Pons (tissue), 1 donor: ENCODE data around the gene FUBP3.

ENCODE experiments used
- DNase-seq: peaks from one replicate; pipeline ENCODE4 v3.0.0-alpha.2; 2016; ENCODE audit warnings: low spot score

Gene FUBP3

DNA sequence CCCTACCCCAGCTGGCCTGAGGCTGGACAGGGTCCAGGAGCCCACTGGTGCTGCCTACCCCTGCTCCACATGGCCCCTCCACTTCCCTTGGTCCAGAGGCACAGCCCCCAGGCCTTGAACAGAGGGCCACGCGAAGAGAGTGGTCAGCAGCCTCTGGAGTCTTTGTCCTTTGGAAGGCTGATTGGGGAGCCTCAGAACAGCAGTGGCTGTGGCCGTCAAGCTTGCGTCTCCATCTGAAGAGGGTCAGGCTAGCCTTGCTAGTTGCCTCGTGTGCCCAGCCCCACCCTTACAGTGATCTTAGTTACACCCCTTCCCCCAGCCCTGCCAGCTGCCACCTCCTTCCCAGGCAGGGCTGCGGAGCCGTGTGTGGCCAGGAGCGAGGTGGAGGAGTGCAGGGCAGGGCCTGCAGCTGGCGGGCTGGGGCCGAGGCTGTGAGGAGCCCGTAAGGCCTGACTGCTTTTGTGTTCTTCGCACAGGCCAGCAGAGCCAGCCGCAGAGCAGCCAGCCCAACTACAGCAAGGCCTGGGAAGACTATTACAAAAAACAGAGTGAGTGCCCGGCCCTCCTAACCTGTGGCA is 54.9 kb downstream of the FUBP3 start:
- DNase-seq, result no peak

DNA sequence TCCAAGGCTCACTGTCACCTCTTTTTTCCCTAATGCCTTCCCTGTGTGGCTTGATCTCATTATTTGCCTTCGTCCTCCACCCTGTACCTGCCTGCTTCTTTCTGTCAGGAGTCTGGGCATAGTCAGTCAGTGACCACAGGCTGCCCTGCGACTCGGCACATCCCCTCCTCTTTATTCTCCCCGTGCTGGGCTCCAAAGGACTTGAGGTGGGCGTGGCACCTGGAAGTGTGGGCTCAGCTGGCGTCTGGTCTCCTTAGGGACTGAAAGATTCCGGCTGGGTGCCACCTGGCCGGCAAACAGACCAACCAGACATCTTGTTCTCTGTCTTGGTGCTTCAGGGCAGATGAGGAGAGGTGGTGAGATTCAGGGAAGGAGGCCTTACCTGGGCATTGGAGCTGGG is 55.4 kb downstream of the FUBP3 start:
- no peak for DNase-seq

- DNase-seq, result no peak
Measured at GRCh38 chr9:130635306-130635705, 55.9 kb downstream of the FUBP3 start.

GRCh38 chr9:130635721-130636647 is 56.6 kb downstream of the FUBP3 start:
- no peak for DNase-seq

GRCh38 chr9:130636648-130637020 is 57.3 kb downstream of the FUBP3 start:
- DNase-seq, result no peak

DNA sequence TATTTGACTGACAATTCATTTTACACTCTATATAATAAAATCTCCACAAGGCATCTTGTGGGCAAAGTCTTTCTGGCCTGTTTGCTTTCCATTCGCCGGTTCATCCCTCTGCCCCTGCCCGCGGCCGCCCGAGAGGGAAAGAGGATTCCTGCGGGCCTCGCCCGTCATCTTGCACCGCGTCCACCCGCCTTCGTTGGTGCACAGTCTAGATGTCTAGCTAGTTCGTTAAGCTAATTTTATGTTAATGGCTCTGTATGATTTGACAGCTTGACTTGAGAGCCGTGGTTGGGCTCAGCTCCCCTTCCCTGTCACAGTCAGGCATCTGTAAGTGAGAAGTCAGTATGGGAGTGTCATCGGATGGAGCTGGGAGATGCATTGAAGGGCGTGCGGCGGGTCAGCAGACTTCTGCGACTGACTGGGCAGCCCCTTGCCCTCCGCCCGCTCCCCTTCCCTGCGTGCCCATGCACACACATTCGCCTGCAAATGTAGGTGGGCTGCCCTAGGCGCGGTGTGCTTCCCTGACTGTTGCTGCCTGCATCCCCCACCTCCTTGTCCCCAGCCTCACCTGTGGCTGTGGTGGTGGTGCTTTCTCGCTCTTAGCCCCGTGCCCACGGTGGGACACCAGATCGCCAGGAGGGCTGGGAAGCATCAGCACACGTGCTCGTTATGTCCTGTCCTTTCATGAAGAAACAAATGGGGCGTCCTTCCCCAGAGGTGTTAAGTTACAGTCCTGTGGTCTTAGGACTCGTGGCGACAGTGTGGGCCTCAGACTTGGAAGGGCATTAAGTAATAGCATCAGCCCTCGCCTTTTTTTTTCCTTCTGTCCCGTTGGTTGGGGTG is 59.1 kb downstream of the FUBP3 start:
- no peak for DNase-seq

DNA sequence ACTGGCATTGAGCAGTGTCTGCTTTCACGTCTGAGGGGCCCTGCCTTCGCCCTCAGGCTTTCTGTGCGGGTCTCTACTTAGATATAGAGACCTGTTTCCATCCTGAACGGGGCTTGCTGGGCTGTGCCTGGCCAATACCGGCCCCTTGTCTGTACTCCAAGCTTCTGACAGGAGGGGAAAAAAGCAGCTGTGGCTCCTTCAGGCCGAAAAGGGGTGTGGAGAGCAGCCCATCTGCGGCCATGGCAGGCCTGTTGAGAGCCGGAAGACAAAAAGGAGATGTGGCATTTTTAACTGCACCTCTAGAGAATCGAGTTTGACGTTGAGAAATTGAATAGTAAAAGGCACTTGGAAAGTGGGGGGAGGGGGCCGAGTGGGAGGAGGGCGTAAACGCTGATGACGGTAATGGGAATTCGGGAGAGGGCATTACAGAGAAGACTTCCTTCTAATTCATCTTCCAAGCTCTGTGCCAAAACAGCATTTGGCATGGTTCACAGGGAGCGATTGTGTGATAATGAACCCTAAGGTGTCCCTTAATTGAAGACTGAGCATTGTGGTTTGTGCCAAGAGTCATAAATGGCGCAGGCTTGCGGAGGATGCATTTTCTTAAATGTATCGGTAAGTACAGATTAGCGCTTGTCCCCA is 59.9 kb downstream of the FUBP3 start:
- DNase-seq, result no peak

- DNase-seq, result no peak
Measured at GRCh38 chr9:130639866-130640555, 60.6 kb downstream of the FUBP3 start.

GRCh38 chr9:130640681-130641080 is 61.3 kb downstream of the FUBP3 start:
- DNase-seq, result no peak

DNA sequence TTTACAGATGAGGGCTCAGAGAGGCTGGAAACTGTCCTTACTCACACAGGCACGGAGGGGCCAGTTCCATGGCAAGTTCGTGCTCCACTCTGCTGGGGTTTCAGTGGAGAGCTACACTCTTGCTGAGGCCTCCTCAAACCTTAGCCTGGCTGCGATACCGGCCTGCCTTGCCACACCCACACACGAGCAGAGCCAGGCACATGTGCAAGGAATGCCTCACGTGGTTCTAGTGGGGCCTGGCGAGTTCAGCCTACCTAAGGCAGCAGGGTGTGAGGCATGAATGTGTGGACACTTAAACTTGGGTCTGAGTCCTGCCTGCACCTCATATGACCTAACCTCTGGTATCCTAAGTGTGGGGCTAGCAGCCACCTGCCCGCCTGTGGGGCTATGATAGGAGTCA is 63.5 kb downstream of the FUBP3 start:
- no peak for DNase-seq

GRCh38 chr9:130651221-130651620 is 71.8 kb downstream of the FUBP3 start:
- DNase-seq, result no peak

- no peak for DNase-seq
Measured at GRCh38 chr9:130651752-130652151, 72.4 kb downstream of the FUBP3 start.

GRCh38 chr9:130654879-130655278 is 75.5 kb downstream of the FUBP3 start:
- DNase-seq, result no peak

DNA sequence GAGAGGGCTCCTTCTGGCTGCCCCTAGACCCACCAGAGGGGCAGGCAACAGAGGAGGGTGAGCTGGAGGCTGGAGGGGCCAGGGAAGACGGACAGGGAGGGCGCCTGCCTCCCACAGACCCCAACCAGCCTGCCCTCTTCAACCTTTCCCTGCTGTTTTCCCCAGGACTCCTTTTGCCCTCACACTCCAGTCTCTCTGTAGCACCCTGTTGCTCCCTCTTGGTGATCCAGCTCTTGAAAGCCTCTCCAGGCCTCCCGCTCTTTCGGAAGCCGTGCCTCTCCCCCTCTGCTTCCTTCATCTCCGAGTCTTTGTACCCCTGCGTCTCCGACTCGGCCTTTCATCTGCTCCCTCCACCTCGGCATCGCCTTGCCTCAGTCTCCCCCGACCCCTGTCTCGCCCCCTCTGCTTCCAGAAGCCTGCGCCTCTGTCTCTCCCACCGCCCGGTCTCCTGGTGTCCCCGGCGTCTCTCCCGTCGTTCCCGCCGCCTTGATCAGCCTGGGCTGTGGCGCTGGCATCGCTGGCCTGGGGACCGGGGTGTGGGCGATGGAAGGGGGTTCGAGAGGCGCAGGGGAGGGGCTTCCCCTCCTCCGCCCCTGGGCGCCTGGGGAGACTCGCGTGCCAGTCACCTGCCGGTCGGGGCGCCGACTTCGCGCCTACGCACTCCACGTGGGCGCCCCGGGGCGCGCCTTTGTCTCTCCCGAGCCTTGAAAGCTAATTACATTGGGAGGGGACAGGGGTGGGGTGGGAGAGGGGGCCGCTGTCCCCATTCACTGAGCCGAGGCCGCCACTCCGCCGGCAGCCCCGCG is 79.7 kb downstream of the FUBP3 start:
- no peak for DNase-seq

DNA sequence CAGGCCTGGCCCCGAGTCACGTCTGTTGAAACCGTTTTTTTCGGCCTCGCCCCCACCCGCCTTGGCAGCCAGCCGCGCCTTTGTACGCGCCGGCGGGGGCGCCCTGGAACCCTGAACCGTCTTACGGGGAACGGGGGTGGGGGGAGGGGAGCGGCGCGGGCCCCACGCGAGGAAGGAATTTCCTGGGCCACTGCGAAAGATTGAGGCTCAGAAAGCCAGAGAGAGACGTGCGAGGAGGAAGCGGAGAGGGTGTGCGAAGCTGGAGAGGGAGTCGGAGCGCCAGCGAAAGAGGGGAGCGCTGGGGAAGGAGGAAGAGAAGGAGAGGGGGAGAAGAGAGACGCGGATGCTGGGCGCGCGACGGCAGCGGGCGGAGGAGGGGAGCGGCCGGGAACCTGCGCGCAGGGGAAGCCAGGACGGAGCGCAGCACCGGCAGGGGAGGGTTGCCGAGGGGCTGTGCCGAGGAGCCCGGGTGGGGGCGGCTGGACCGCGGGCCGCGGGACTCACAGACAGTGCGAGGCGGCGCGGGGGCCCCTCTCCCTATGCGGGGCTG is 80.4 kb downstream of the FUBP3 start:
- no peak for DNase-seq

DNA sequence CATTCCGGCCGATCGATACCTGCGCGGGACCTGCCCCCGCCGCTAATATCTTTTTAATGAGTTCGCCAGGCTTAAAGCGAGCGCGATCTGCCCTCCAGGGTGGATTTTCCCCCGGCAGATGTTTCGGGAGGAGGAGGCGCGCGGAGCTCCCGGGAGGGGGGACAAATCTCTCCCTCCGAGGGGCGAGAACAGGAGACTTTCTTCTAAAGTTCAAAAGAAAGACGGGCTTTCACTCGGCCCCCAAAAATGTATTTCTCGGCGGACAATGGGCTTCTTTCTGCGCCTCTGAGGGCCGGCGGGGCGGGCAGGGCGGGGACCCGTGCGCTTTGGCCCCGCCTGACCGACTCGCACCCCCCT is 80.9 kb downstream of the FUBP3 start:
- no peak for DNase-seq

DNA sequence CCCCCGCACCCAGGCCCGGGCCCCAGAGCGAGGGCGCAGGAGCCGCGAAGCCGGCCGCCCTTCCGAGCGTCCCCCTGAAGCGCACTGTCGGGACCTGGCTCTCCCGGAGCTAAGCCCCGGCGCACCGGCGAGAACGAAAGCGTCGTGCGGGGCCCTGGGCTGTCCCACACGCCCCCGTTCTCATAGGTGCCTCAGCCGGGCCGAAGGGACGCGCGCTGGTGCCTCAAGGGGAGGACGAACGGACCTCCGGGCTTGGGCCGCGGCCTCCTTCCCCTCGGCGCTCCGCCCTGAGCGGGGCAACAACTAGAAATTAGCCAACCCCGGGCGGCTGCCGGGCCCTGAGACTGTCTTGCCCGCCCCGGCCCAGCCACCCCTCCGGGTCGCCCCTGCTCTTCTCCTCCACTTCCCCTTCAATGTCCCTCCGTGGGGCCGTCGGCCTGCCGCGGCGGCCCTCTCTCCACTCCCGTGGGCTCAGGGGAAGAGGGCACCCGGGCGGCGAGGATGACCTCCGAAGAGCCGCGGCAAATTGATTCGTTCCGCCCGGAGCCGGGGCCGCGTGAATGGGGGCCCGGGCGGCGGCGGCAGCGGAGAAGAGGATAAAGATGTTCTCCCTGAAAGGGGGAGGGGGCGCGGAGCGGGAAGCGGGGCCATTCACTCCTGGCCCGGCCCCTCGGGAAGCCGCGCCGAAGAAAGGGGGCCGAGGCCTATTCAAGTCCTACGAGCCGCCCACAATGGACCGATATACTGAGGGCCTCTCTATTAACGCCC is 81.5 kb downstream of the FUBP3 start:
- no peak for DNase-seq

- DNase-seq, result no peak
Measured at GRCh38 chr9:130661451-130662098, 82.2 kb downstream of the FUBP3 start.
